ENCODE measurements around the gene CRIP3.

Gene CRIP3

GRCh38 chr6:43273707-43274106, 34.9 kb downstream of the CRIP3 start:
- no peak for DNase-seq (ENCODE audit: low read depth)

GRCh38 chr6:43271944-43272343, 36.7 kb downstream of the CRIP3 start:
- DNase-seq (ENCODE audit: low read depth), result no peak

GRCh38 chr6:43271103-43271815, 37.4 kb downstream of the CRIP3 start:
- DNase-seq (ENCODE audit: low read depth), result no peak

- DNase-seq (ENCODE audit: low read depth), result no peak
These were observed 39.2 kb downstream of the CRIP3 start for GRCh38 chr6:43269273-43270007.

- no peak for DNase-seq (ENCODE audit: low read depth)
These were observed 39.8 kb downstream of the CRIP3 start for GRCh38 chr6:43268782-43269272.

GRCh38 chr6:43268355-43268700, 40.3 kb downstream of the CRIP3 start:
- no peak for DNase-seq (ENCODE audit: low read depth)

- no peak for DNase-seq (ENCODE audit: low read depth)
These were observed 40.8 kb downstream of the CRIP3 start for GRCh38 chr6:43267619-43268354.

GRCh38 chr6:43265564-43265963, 43.1 kb downstream of the CRIP3 start:
- DNase-seq (ENCODE audit: low read depth), result no peak

GRCh38 chr6:43264599-43265145, 44.0 kb downstream of the CRIP3 start:
- DNase-seq (ENCODE audit: low read depth), result no peak

- peak; percentile 35 for DNase-seq (ENCODE audit: low read depth)
These were observed 45.1 kb downstream of the CRIP3 start for GRCh38 chr6:43263314-43264178.

GRCh38 chr6:43262780-43263313, 45.8 kb downstream of the CRIP3 start:
- DNase-seq (ENCODE audit: low read depth), result no peak

GRCh38 chr6:43262000-43262779, 46.4 kb downstream of the CRIP3 start:
- no peak for DNase-seq (ENCODE audit: low read depth)

GRCh38 chr6:43261198-43261597, 47.4 kb downstream of the CRIP3 start:
- DNase-seq (ENCODE audit: low read depth), result no peak

GRCh38 chr6:43260791-43261190, 47.8 kb downstream of the CRIP3 start:
- no peak for DNase-seq (ENCODE audit: low read depth)

GRCh38 chr6:43258807-43259686, 49.6 kb downstream of the CRIP3 start:
- DNase-seq (ENCODE audit: low read depth), result no peak

GRCh38 chr6:43258180-43258579, 50.4 kb downstream of the CRIP3 start:
- DNase-seq (ENCODE audit: low read depth), result no peak

- DNase-seq (ENCODE audit: low read depth), result no peak
These were observed 51.1 kb downstream of the CRIP3 start for GRCh38 chr6:43257367-43258145.

GRCh38 chr6:43256670-43257366, 51.8 kb downstream of the CRIP3 start:
- DNase-seq (ENCODE audit: low read depth), result no peak
